NCI-H446 (cell line): ENCODE measurements around the gene XYLT2.
A peak's percentile ranks its signal among the peaks of the same experiment; 100 is the strongest.
"Not testable (repeated sequence)": the region's sequence is repeated elsewhere in the genome, so short reads cannot be mapped to it uniquely, and the experiment has no call there.

Experiments
- DNase-seq, 2 experiments: peaks; one replicate each; lab custom pipeline; 2025; lab: John Stamatoyannopoulos, UW

XYLT2 gene

DNA sequence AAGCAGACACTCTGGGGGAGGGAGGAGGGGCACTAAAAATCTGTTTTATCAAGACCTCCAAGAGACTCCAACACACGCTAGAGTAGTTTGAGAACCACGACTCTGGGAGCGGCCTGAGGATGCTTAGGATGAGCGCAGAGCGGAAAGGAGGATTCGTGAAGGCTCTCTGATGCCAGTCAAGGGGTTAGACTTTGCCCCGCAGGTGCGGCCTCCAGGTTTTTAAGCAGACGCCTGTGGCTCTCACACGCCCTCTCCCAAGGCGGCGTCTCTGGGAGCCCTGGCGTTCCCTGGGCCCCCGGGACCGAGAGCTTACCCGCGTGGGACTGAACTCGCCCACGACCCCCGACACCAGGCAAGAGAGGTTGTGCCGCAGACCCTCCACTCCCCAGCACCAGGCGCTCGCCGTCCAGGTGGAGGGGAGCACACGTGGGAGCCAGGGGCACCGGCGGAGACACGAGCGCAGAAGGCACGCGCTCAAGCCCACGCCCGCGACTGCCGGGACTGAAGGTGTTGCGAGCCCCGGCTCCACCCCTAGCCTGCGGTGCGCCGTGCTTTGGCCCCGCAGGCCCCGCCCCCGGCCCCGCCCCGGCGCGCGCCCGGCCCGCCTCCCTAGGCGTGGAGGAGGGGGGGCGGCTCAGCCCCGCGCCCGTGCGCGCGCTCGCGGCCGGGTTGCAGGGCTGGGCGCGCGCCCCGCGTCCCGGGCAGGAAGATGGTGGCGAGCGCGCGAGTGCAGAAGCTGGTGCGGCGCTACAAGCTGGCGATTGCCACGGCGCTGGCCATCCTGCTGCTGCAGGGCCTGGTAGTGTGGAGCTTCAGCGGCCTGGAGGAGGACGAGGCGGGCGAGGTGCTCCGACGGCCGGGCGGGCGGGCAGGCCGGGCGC is at the start of gene XYLT2:
Gene XYLT2, plus strand, starts transcription at position 695 of the 881 bp plus-strand sequence. Its CDS starts 15 bp downstream, at position 710.
- peak; percentile 61 to 88 for DNase-seq

DNA sequence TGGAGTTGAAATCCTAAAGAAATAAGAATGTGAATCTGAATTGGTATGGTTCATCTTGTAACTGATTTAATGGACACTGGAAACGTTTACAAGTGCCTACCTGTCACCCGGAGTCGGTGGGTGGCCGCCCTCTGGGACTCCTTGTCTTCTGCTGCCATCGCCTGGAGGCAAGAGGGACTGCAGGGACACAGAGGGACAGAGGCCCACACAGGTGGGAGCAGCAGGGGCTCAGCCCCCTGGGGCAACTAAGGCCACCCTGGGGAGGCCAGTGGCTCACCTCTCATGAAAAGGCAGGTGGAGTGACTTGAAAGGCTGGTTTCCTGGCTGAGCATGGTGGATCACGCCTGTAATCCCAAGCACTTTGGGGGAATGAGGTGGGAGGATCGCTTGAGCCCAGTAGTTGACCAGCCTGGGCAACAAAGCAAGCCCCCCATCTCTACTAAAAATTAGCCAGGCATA is 48.5 kb upstream of the XYLT2 start:
- peak; percentile 21 to 70 for DNase-seq

- no peak for DNase-seq
Measured at GRCh38 chr17:50298018-50298417, 47.9 kb upstream of the XYLT2 start.

- no peak for DNase-seq
Measured at GRCh38 chr17:50299776-50300175, 46.1 kb upstream of the XYLT2 start.

DNA sequence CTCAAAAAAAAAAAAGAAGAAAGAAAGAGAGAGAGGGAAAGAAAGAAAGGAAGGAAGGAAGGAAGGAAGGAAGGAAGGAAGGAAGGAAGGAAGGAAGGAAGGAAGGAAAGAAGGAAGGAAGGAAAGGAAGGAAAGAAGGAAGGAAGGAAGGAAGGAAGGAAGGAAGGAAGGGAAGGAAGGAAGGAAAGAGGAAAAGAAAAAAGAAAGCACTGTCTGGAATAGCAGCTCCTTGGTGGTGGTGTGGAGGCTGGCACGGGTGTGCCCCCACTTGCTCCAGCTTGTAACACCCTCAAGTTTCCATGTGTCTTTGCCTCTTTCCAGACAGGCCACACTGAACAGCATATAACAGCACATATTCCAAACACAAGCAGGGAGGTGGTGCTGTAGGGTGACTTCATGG is 45.1 kb upstream of the XYLT2 start:
- not testable (repeated sequence) for DNase-seq

DNA sequence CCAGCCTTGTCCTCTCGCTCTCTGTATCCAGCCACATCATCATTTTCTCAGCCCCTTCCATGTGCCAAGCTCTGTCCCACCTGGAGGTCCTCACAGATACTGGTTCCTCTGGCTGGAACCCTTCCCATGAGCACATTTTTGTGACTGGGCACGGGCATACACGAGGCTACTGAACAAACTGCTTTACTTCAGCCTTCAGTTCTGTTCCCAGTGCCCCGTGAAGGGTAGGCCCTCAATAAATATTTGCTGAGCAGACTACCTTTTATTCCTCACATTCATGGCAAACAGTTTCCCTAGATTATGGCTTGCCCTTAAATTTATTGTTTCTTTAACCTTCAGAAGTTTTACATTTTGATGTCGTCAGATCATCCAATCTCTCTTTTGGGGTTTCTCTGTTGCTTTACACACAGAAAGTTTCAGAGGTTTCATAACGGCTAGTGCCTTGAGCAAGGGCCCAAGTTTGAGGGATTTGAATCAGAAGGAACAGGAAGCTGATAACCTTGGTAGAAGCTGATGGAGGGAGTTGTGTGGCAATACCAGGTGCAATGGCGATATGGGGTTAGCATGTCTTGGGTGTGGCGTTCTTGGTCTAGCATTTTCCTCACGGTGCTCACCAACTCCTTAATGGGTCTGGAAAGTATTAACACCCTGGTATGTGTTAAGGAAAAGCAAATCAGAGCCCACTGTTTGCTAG is 43.9 kb upstream of the XYLT2 start:
- no peak for DNase-seq

DNA sequence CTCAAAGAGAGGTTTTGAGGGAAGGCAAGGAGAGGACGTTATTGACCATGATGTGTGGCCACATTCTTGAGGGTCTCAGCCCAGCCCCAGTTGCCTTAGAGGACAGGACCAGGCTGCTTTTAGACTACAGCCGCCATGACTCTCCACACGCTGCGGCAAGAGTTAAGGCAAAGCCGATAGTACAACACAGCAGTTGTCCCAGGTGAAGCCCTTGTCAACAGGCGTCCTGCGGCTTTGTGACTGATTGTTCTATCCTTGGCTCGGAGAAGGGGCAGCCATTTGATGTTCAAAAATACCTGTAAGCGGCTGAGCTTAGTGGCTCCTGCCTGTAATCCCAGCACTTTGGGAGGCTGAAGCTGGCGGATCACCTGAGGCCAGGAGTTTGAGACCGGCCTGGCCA is 42.9 kb upstream of the XYLT2 start:
- DNase-seq, result no peak

GRCh38 chr17:50303596-50303995 is 42.3 kb upstream of the XYLT2 start:
- DNase-seq, result no peak

DNA sequence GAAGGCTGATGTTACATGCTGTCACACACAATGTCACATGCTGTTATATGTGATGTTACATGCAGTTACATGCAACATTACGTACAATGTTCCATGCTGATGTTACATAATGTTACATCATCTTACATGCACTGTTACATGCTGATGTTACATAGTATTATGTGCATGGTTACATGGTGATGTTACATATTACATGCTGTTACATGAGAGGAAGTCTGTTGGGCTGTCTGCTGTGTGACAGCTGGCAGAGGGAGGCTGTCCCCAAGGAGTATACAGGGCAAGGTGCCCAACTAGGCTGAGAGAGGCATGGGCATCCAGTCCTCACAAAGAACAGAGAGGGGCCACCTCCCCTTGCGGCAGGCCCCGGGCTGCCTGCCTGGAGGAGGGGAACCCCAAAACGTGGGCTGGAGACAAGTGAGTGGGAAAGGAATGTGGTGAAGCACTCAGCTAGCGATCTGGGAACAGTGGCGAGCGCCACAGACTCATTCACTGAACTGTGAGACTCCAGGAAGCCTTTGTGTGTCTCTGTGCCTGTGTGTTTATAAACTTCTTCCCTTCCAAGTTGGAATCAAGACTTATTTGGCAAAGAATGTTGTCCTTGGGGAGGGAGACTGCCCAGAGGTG is 41.0 kb upstream of the XYLT2 start:
- DNase-seq, result peak in 1 of 2 experiments; percentile 55

DNA sequence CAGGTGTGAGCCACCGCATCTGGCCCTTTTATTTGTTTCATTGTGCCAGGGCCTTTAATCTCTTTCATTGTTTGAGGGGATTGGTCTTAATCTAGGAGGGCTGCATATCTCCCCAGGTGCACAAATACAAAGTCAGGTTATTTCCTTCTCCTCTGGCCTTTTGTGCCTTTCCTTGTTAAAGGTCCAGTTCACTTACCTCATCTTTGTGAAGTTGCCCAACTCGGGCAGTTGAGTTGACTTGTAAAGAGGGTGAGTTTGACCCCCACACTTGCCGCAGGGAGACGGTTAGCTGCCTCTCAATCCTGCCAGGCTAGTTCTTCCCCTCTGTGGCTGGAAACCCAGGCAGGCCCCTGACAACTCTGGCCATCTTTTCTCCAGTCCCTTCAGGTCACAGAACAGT is 38.3 kb upstream of the XYLT2 start:
- DNase-seq, result no peak

GRCh38 chr17:50308666-50309065 is 37.3 kb upstream of the XYLT2 start:
- no peak for DNase-seq

DNA sequence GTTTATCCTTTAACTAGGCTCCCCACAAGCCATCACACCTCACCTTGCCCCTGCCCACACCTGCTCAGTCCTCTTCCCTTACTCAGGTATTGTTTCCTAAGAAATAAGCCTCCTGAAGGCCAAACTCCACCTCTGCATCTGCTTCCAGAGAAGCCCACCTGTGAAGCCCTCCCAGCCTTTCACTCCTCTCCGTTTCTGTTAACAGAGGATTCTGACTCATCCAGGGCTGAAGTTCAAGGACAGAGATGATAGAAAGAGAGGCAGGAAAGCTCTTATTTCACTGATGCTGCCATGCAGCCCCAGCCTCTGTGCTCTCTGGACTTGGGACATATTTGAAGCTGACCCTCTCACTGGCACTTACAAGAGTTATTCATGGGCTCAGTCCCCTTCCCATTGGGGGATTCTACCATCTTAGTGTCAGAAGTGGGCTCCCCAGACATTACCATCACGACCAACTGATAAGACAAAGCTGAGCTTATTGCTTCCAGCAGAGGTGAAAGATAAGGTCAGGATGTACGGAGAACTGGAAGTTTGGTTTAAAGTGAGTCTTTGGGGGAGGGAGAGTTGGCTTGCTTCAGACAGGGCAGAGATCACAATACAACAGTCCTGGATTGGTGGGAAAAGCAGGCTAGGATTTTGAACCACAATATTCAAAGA is 35.3 kb upstream of the XYLT2 start:
- DNase-seq, result no peak

DNA sequence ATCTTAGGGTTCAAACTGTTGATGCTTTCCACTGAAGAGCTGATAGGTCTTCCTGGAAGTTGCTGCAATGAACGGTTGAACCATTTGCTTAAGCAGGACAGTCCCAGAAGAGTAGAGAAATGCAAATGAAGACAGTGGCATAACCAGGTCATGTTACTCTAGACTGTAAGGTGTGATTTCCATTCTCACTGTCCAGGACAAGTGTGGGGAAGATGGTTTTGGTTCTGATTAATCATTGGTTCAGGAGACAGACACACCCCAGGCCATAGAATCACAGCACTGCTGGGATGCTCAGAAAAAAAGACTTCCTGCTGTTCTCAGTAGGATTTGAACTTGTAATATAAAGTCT is 34.8 kb upstream of the XYLT2 start:
- no peak for DNase-seq

GRCh38 chr17:50311483-50311882 is 34.4 kb upstream of the XYLT2 start:
- no peak for DNase-seq

GRCh38 chr17:50312308-50312707 is 33.6 kb upstream of the XYLT2 start:
- no peak for DNase-seq

- peak in 1 of 2 experiments; percentile 41 for DNase-seq
Measured at GRCh38 chr17:50314456-50315011, 31.4 kb upstream of the XYLT2 start.

- DNase-seq, result peak; percentile 17 to 70
Measured at GRCh38 chr17:50316016-50316587, 29.8 kb upstream of the XYLT2 start.

DNA sequence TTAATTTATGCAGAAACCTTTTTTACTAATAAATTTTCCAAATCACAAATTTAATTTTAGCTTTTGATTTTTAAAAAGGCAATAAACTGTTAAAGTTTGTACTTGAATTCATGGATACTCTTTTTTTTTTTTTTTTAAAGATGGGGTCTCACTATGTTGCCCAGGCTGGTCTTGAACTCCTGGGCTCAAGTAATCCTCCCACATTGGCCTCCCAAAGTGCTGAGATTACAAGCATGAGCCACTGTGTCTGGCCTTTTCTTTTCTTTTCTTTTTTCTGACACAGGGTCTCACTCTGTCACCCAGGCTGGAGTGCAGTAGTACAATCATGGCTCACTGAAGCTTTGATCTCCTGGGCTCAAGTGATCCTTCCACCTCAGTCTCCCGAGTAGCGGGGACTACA is 29.3 kb upstream of the XYLT2 start:
- not testable (repeated sequence) for DNase-seq

DNA sequence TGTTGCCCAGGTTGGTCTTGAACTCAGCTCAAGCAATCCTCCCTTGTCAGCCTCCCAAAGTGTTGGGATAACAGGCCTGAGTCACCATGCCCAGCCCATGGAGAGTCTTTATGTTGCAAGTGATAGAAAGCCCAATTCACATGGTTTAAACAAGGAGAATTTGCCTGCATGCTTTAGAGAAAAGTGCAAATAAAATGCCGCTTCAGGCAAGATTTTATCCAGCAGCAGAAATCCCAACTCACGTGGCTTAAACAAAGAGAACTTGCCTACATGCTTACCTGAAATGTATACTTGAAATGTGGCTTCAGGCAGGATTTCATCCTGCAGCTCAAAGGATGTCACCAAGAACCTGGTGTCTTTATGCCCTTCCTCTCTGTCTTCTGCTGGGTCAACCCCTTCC is 28.8 kb upstream of the XYLT2 start:
- no peak for DNase-seq

GRCh38 chr17:50318501-50319285 is 27.2 kb upstream of the XYLT2 start:
- DNase-seq, result peak; percentile 60 to 77
